Measurements from ENCODE around the gene NRG2.

NRG2 gene

GRCh38 chr5:139816566-139816965, 226.5 kb downstream of the NRG2 start:
- TF ChIP-seq CTCF (IDR thresholded peaks at IDR 0.05; ENCODE audit: low read depth, low read length, poor library complexity, severe bottlenecking) (no peak), EZH2phosphoT487 (IDR thresholded peaks at IDR 0.05; ENCODE audit: borderline replicate concordance, low read length) (no peak)
- Histone ChIP-seq H3K27ac (ENCODE audit: low read depth, low read length) (no peak overlapping the region), H3K4me2 (ENCODE audit: low read length) (no peak overlapping the region), H3K4me3 (ENCODE audit: low read length) (no peak overlapping the region), H3F3A (ENCODE audit: control insufficient read depth, insufficient read depth) (no peaks in the 10 kb centered on the region), H3K79me2 (ENCODE audit: control insufficient read depth, low read length) (no peaks in the 10 kb centered on the region), H3K27me3 (ENCODE audit: control insufficient read depth, low read length) (peaks cover 8% of the 10 kb centered on the region; the same call in 1 of the 2 replicates), H3K9me2 (replicated peaks; ENCODE audit: control insufficient read depth, low read length) (no peaks in the 10 kb centered on the region), H3K36me3 (ENCODE audit: control insufficient read depth, low read length) (no peaks in the 10 kb centered on the region), H3K4me1 (ENCODE audit: control insufficient read depth, low read length) (no peaks in the 10 kb centered on the region), H3K9me3 (ENCODE audit: control insufficient read depth, insufficient read depth, low read length) (no peaks in the 10 kb centered on the region), H4K20me1 (ENCODE audit: control insufficient read depth, insufficient read depth, low read depth, low read length) (no peaks in the 10 kb centered on the region)

- H3K27me3 ChIP-seq (ENCODE audit: control insufficient read depth, low read length) = peaks cover 8% of the 10 kb centered on the region; the same call in 1 of the 2 replicates
Observed at GRCh38 chr5:139814704-139815280, 228.3 kb downstream of the NRG2 start.

GRCh38 chr5:139814191-139814601, 228.9 kb downstream of the NRG2 start:
- Histone ChIP-seq H3K27ac (ENCODE audit: low read depth, low read length) (no peak overlapping the region), H3K4me1 (ENCODE audit: control insufficient read depth, low read length) (no peaks in the 10 kb centered on the region), H3K27me3 (ENCODE audit: control insufficient read depth, low read length) (peaks cover 8% of the 10 kb centered on the region; the same call in 1 of the 2 replicates)

More at GRCh38 chr5:139814704-139815280, 228.3 kb downstream of the NRG2 start:
- Histone ChIP-seq H3K27ac (ENCODE audit: low read depth, low read length) (no peak overlapping the region), H3F3A (ENCODE audit: control insufficient read depth, insufficient read depth) (no peaks in the 10 kb centered on the region), H3K4me3 (ENCODE audit: low read length) (no peak overlapping the region), H3K4me1 (ENCODE audit: control insufficient read depth, low read length) (no peaks in the 10 kb centered on the region), H3K9me3 (ENCODE audit: control insufficient read depth, insufficient read depth, low read length) (no peaks in the 10 kb centered on the region), H3K9me2 (replicated peaks; ENCODE audit: control insufficient read depth, low read length) (no peaks in the 10 kb centered on the region), H3K36me3 (ENCODE audit: control insufficient read depth, low read length) (no peaks in the 10 kb centered on the region), H3K79me2 (ENCODE audit: control insufficient read depth, low read length) (no peaks in the 10 kb centered on the region), H3K4me2 (ENCODE audit: low read length) (no peak overlapping the region), H4K20me1 (ENCODE audit: control insufficient read depth, insufficient read depth, low read depth, low read length) (no peaks in the 10 kb centered on the region)
- TF ChIP-seq CTCF (IDR thresholded peaks at IDR 0.05; ENCODE audit: low read depth, low read length, poor library complexity, severe bottlenecking) (no peak), EZH2phosphoT487 (IDR thresholded peaks at IDR 0.05; ENCODE audit: borderline replicate concordance, low read length) (no peak)

More at GRCh38 chr5:139814191-139814601, 228.9 kb downstream of the NRG2 start:
- Histone ChIP-seq H3K4me2 (ENCODE audit: low read length) (no peak overlapping the region), H3K4me3 (ENCODE audit: low read length) (no peak overlapping the region), H3F3A (ENCODE audit: control insufficient read depth, insufficient read depth) (no peaks in the 10 kb centered on the region), H3K36me3 (ENCODE audit: control insufficient read depth, low read length) (no peaks in the 10 kb centered on the region), H3K9me3 (ENCODE audit: control insufficient read depth, insufficient read depth, low read length) (no peaks in the 10 kb centered on the region), H3K79me2 (ENCODE audit: control insufficient read depth, low read length) (no peaks in the 10 kb centered on the region), H4K20me1 (ENCODE audit: control insufficient read depth, insufficient read depth, low read depth, low read length) (no peaks in the 10 kb centered on the region), H3K9me2 (replicated peaks; ENCODE audit: control insufficient read depth, low read length) (no peaks in the 10 kb centered on the region)
- TF ChIP-seq CTCF (IDR thresholded peaks at IDR 0.05; ENCODE audit: low read depth, low read length, poor library complexity, severe bottlenecking) (no peak), EZH2phosphoT487 (IDR thresholded peaks at IDR 0.05; ENCODE audit: borderline replicate concordance, low read length) (no peak)
